GM12878 (cell line): ENCODE data around the gene DAPK2. TPM values are rescaled to one million over a fixed set of nuclear protein-coding genes. Genes with fewer than 3 reads are reported as not detected.
A peak's percentile ranks its signal among the peaks of the same experiment; 100 is the strongest.

Source experiments
- ATAC-seq: fragments of 200-7000 bp; cut with Tn5 transposase; 3 replicates; pipeline ENCODE4 v1.9.1; 2020; ENCODE audit warnings: mild to moderate bottlenecking, moderate library complexity
- BruUV-seq: library from RNA; stranded (reverse); fragments of 400-500 nt; replicated peaks from 2 replicates; lab custom pipeline; 2021; lab: Mats Ljungman, UMichigan
- CTCF ChIA-PET: fragments of 300-600 bp; sonication (Branson Sonifier 250); formaldehyde crosslinking; extraction: SDS; loops from one replicate; lab custom pipeline; 2021; ENCODE audit warnings: inconsistent platforms; lab: Yijun Ruan, JAX
- POLR2A ChIA-PET: fragments of 350-600 bp; formaldehyde crosslinking; extraction: SDS; loops from one replicate; lab custom pipeline; 2021; ENCODE audit warnings: inconsistent platforms; lab: Charles Lee
- RAD21 ChIA-PET: fragments of 300-600 bp; sonication (Branson Sonifier 250); formaldehyde crosslinking; loops from one replicate; lab custom pipeline; 2023; ENCODE audit warnings: antibody characterized with exemption; ENCODE audit not compliant: unreplicated experiment; lab: Charles Lee
- SMC1A ChIA-PET: fragments of 300-600 bp; sonication (Branson Sonifier 250); formaldehyde crosslinking; loops from one replicate; lab custom pipeline; 2023; ENCODE audit not compliant: unreplicated experiment, uncharacterized antibody; lab: Charles Lee
- DNase-seq: peaks from one replicate; pipeline ENCODE4 v3.0.0-alpha.2; 2011; ENCODE audit warnings: low read depth, low spot score
- FAIRE-seq: peaks from 3 replicates; lab custom pipeline; 2011; peaks lifted over from hg19 to GRCh38; lab: Jason Lieb, UNC
- H2AFZ ChIP-seq: 2 replicates; pipeline ENCODE4 v1.6.0; 2011; ENCODE audit warnings: low read depth, low read length, control low read depth; ENCODE audit not compliant: control insufficient read depth
- H3K27ac ChIP-seq: 2 replicates; pipeline ENCODE4 v1.5.1; 2011; ENCODE audit warnings: control low read depth; ENCODE audit not compliant: control insufficient read depth, insufficient read depth
- H3K27me3 ChIP-seq, 2 experiments: replicated peaks in 1 of 2; 2 replicates each; pipeline versions ENCODE4 v1.6.0 to v1.6.1; 2011; ENCODE audit warnings: low read length in 1 of 2; ENCODE audit not compliant: control insufficient read depth in 2 of 2, insufficient read depth in 2 of 2
- H3K36me3 ChIP-seq, 2 experiments: 2 replicates each; pipeline ENCODE4 v1.5.1; 2011; ENCODE audit warnings: low read length in 1 of 2; ENCODE audit not compliant: control insufficient read depth in 2 of 2, insufficient read depth in 2 of 2
- H3K4me1 ChIP-seq: 2 replicates; pipeline ENCODE4 v1.6.1; 2011; ENCODE audit warnings: mild to moderate bottlenecking, low read length, moderate library complexity, mixed read lengths; ENCODE audit not compliant: control insufficient read depth, insufficient read depth
- H3K4me2 ChIP-seq: 2 replicates; pipeline ENCODE4 v1.6.0; 2011; ENCODE audit warnings: control low read depth; ENCODE audit not compliant: control insufficient read depth, insufficient read depth
- H3K4me3 ChIP-seq: fragments of 200-600 bp; sonication (generic); 2 replicates; pipeline ENCODE4 v1.5.1; 2016
- H3K79me2 ChIP-seq: 2 replicates; pipeline ENCODE4 v1.6.0; 2011; ENCODE audit warnings: low read length; ENCODE audit not compliant: control insufficient read depth, insufficient read depth
- H3K9ac ChIP-seq: 2 replicates; pipeline ENCODE4 v1.8.0; 2011; ENCODE audit warnings: low read length, control low read depth, mixed read lengths; ENCODE audit not compliant: control insufficient read depth, insufficient read depth
- H3K9me3 ChIP-seq: replicated peaks from 3 replicates; pipeline ENCODE4 v1.5.1; 2011; ENCODE audit warnings: mild to moderate bottlenecking, low read length; ENCODE audit not compliant: control insufficient read depth, insufficient read depth
- H4K20me1 ChIP-seq: 2 replicates; pipeline ENCODE4 v1.6.0; 2011; ENCODE audit not compliant: control insufficient read depth, insufficient read depth
- GATAD2B ChIP-seq: fragments of 450-650 bp; conservative IDR thresholded peaks from 2 replicates; pipeline ENCODE4 v1.6.1; 2017; ENCODE audit warnings: low read depth, mild to moderate bottlenecking, moderate library complexity
- HDGF ChIP-seq: fragments of 450-650 bp; IDR thresholded peaks from 2 replicates; pipeline ENCODE4 v1.6.1; 2016; ENCODE audit warnings: antibody characterized with exemption
- IKZF1 ChIP-seq: fragments of 450-650 bp; conservative IDR thresholded peaks from 2 replicates; pipeline ENCODE4 v1.6.1; 2017; ENCODE audit warnings: antibody characterized with exemption, mild to moderate bottlenecking
- IKZF2 ChIP-seq, 2 experiments: fragments of 450-650 bp; IDR thresholded peaks; 2 replicates each; pipeline ENCODE4 v1.6.1; 2017; ENCODE audit warnings: mild to moderate bottlenecking in 2 of 2, moderate library complexity in 2 of 2
- MTA2 ChIP-seq: fragments of 450-650 bp; IDR thresholded peaks from 2 replicates; pipeline ENCODE4 v1.6.1; 2016; ENCODE audit warnings: low read depth, mild to moderate bottlenecking, moderate library complexity
- NBN ChIP-seq: fragments of 450-650 bp; IDR thresholded peaks from 2 replicates; pipeline ENCODE4 v1.6.1; 2016
- POU2F2 ChIP-seq: IDR thresholded peaks from 3 replicates; pipeline ENCODE4 v1.6.1; 2011; ENCODE audit warnings: low read depth, mild to moderate bottlenecking, low read length, borderline replicate concordance
- ZNF687 ChIP-seq: fragments of 450-650 bp; IDR thresholded peaks from 2 replicates; pipeline ENCODE4 v1.6.1; 2017; ENCODE audit warnings: mild to moderate bottlenecking, moderate library complexity
- WGBS: methylation state at CpG from one replicate; pipeline ENCODE4 v1.1.6; 2016; ENCODE audit warnings: low lambda C conversion rate; ENCODE audit not compliant: insufficient replicate concordance, insufficient coverage; ENCODE audit errors: missing lambda C conversion rate; 5-methylcytosine and 5-hydroxymethylcytosine counted together
- in situ Hi-C: fragments of 300-500 bp; cut with MboI; formaldehyde crosslinking; loops from 9 replicates; pipeline ENCODE4 v1.14.3; 2018; ENCODE audit warnings: mixed read lengths
- intact Hi-C: fragments of 100-400 bp; cut with micrococcal nuclease; formaldehyde crosslinking; loops from one replicate; pipeline ENCODE4 v1.14.2; 2022; ENCODE audit not compliant: unreplicated experiment
- polyA plus RNA-seq, 11 experiments: library from polyadenylated mRNA; depleted of rRNA in 4 of 11; unstranded in 6 of 11; stranded (reverse) in 5 of 11; fragments of >200 nt; fragmentation: Nextera tagmentation in 4 of 11; fragmentation: Illumina TruSeq in 1 of 11; extraction: Ambion mirVana in 4 of 11; extraction: Trizol in 1 of 11; gene quantifications; 1 replicate in 1 of 11; 2 replicates in 10 of 11; pipeline versions ENCODE4 v1.2.1 to v1.2.3, GENCODE V29; 2011 to 2016; ENCODE audit warnings: inconsistent platforms in 2 of 11, missing spikeins in 2 of 11, low read depth in 1 of 11
- total RNA-seq, 4 experiments: library from RNA; depleted of rRNA in 3 of 4; stranded (reverse); fragments of >200 nt in 3 of 4; fragmentation: Illumina TruSeq in 1 of 4; extraction: Trizol in 1 of 4; gene quantifications; 2 replicates each; pipeline versions ENCODE4 v1.2.1 to v1.2.3, GENCODE V29; 2013 to 2021
- TF ChIP-seq, protein P1 (sequence below): IDR thresholded peaks from 2 replicates; pipeline ENCODE4 v1.6.1; 2012; ENCODE audit warnings: low read length, inconsistent platforms

Gene DAPK2
- total and polyA plus RNA-seq, 10 of the 15 experiments (the other 5 are each of a cell fraction or from before 2014, with no cell fraction given) = 0.69 to 8.4 (median 4.1) TPM

DNA sequence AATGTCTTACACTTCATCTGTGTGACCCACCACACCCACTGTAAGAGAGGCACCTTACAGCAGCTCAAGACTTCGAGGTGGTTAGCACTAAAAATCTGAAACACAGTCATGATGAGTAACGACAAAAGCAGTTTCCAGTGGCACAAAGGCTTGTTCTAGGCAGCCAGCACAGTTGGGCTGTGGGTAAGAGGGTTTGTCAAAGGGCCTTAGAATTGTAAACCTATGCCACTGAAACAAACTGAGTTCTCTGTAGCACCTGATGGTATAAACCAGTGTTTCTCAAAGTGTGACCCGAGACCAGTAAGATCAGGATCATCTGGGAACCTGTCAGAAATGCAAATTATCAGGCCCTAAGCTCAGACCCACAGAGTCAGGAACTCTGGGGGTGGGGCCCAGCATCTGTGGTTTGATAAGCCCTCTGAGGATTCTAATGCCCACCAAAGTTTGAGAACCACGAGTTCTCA, 36.5 kb downstream of the DAPK2 start (continued):
- peak; percentile 84; the same call in 2 of the 3 replicates for TF ChIP-seq POU2F2
- no peak for TF ChIP-seq IKZF1
- TF ChIP-seq, protein P1, sequence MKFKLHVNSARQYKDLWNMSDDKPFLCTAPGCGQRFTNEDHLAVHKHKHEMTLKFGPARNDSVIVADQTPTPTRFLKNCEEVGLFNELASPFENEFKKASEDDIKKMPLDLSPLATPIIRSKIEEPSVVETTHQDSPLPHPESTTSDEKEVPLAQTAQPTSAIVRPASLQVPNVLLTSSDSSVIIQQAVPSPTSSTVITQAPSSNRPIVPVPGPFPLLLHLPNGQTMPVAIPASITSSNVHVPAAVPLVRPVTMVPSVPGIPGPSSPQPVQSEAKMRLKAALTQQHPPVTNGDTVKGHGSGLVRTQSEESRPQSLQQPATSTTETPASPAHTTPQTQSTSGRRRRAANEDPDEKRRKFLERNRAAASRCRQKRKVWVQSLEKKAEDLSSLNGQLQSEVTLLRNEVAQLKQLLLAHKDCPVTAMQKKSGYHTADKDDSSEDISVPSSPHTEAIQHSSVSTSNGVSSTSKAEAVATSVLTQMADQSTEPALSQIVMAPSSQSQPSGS = peak; percentile 49; the same call in 1 of the 2 replicates
- peak; percentile 79 for TF ChIP-seq ZNF687
- TF ChIP-seq, all 136 proteins: peak for 10

DNA sequence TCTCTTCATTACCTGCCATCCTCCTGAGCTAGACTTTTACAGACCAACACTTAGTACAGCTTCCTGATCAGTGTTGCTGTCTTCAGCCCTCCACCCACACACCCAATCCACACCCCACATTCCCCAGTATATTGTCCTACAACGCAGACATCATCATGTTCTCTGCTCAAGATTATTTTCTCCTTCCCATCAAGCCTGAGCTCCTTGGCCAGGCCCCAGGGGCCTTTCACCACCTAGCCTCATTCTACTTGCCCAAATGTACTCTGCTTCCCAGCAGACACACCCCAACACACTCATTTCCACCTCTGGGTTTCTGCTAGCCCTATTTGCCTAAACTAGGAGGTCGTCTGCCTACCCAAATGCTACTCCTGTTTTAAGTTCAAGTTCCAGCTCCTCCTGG, 37.0 kb downstream of the DAPK2 start:
- in situ Hi-C loops (no loop called here), intact Hi-C loops (no loop called here)
- TF ChIP-seq IKZF2 (IDR thresholded peaks at IDR 0.05) = no peak
- TF ChIP-seq NBN = 0 out of 2 replicates have a peak, but pooled peaks have one; percentile 13
- peak; percentile 62; the same call in 1 of the 2 replicates for TF ChIP-seq HDGF
- TF ChIP-seq GATAD2B = no peak
- TF ChIP-seq MTA2 = no peak
- no peaks in the 10 kb centered on the region for H3K9me3 ChIP-seq
- no TSS peak for BruUV-seq
- CTCF ChIA-PET = interaction anchor here (0.6 to 5.4 kb wide), 24 partner anchors 11 to 403 kb away, joined by 3 to 102 read pairs (median 6); no protein-coding TSS in a partner anchor
- no peaks in the 10 kb centered on the region for H3K27me3 ChIP-seq
- POLR2A ChIA-PET = interaction anchor here (0.8 to 3.9 kb wide), 10 partner anchors 9 to 256 kb away, joined by 3 to 21 read pairs (median 4); no protein-coding TSS in a partner anchor
- peak overlapping the region; percentile 76 for H3K27ac ChIP-seq
- H3K4me2 ChIP-seq = peak overlapping the region; percentile 67
- no peaks in the 10 kb centered on the region for H3K36me3 ChIP-seq
- ATAC-seq (peak; percentile 6; the same call in 1 of the 3 replicates), FAIRE-seq (no peak), DNase-seq (no peak)
- 0% methylated on average over 2 of the region's 2 CpGs for WGBS
- H3K79me2 ChIP-seq = peaks cover 3% of the 10 kb centered on the region
- peaks cover 32% of the 10 kb centered on the region for H3K4me1 ChIP-seq
- H3K4me3 ChIP-seq = no peak overlapping the region
- H3K9ac ChIP-seq = peak overlapping the region; percentile 53; the same call in 1 of the 2 replicates
- no peaks in the 10 kb centered on the region for H4K20me1 ChIP-seq
- SMC1A ChIA-PET = interaction anchor here (0.6 to 6.6 kb wide), 32 partner anchors 9 to 399 kb away, joined by 3 to 80 read pairs (median 8); partner anchors contain the start of gene DAPK2
- RAD21 ChIA-PET = interaction anchor here (0.8 to 4.6 kb wide), 18 partner anchors 11 to 256 kb away, joined by 3 to 68 read pairs (median 12); partner anchors contain the start of gene DAPK2
- peak overlapping the region; percentile 15; the same call in 1 of the 2 replicates for H2AFZ ChIP-seq
